Hippocampal formation (tissue), 2 donors: Measurements from ENCODE around the gene RASSF6.
A peak's percentile ranks its signal among the peaks of the same experiment; 100 is the strongest.
"Not testable (repeated sequence)": the region's sequence is repeated elsewhere in the genome, so short reads cannot be mapped to it uniquely, and the experiment has no call there.

Experiments
- DNase-seq, 2 donors: peaks; one replicate each; lab custom pipeline; 2025; lab: John Stamatoyannopoulos, UW

Gene RASSF6

GRCh38 chr4:73620115-73620792, at the start of gene RASSF6:
Gene RASSF6, minus strand, starts transcription at chr4:73620436. Its CDS starts 8,641 bp downstream, at chr4:73611795.
- DNase-seq: no peak

- DNase-seq: no peak
Observed at GRCh38 chr4:73669410-73670183, 49.4 kb upstream of the RASSF6 start.

DNA sequence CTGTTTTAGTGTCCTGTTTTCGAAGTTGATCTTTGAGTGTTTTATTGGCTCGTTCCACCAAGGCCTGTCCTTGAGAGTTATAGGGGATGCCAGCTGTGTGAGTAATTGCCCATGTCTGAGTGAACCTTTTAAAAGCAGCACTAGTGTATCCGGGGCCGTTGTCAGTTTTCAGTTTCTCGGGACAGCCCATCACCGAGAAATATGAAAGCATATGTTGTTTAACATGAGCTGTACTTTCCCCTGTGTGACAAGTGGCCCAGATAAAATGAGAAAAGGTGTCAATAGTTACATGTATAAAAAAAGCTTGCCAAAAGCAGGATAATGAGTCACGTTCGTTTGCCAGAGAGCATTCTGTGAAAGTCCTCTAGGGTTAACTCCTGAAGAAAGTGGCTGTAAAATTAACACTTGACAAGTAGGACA, 48.6 kb upstream of the RASSF6 start:
- no peak for DNase-seq

GRCh38 chr4:73665924-73666323, 45.7 kb upstream of the RASSF6 start:
- not testable (repeated sequence) for DNase-seq

DNA sequence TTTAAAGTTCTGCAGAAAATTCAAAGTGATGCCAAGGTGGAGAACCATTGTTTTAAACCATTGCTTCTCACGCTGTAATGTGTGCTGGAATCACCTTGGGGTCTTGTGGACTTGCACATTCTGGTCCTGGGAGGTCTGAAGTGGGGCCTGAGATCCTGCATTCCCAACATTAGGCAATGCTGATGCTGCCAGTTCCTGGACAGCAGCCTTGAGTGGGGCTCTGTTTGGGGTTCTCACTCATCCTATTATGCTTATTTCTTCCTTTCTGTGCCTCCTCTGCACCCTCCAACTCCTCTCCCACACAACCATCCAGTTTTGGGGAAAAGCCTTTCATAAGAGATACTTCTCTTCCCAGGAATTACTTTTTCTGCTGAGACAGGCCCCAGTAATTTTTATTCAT, 44.2 kb upstream of the RASSF6 start:
- DNase-seq: no peak

GRCh38 chr4:73663576-73663975, 43.3 kb upstream of the RASSF6 start:
- no peak for DNase-seq

DNA sequence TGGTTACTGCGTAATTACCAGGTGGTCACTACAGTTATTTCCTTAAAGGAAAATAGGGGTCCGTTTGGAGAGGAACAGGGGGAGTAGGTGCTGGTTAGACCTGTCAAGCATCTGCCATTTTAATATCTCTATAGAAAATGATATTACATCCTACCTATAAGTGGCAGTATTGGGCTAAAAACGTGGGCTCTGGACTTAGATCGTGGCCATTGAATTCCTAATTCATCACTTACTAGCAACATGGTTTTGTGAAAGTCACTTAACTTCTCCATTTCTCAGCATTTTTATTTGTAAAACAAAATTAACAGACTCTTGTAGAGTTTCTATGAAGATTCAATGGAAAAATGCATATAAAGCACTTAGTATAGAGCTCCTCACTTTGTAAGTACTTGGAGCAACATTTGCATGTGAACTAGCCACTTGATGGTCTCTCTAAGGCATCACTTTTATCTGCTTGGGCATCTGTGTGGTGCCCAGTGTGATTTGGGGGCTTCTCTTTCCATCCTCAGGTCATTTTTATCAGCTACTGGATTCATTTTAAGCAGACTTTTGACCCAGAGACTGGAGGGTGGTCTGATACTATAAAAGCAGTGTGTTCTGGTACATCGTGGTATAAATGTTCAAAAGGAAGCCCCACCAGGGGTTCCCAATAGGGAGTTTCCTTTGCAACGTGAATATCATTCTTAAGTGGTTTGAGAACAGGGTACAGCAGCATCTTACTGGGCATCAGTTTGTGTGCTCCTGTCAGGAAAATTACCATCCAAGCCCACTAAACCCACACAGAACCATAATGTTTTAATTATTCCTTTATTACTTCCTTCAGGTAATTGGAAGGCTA, 42.7 kb upstream of the RASSF6 start:
- DNase-seq: no peak

- DNase-seq: no peak
Observed at GRCh38 chr4:73661646-73662119, 41.4 kb upstream of the RASSF6 start.

GRCh38 chr4:73660808-73661207, 40.6 kb upstream of the RASSF6 start:
- no peak for DNase-seq

GRCh38 chr4:73653695-73654106, 33.5 kb upstream of the RASSF6 start:
- peak in 1 of 2 donors; percentile 48 for DNase-seq

DNA sequence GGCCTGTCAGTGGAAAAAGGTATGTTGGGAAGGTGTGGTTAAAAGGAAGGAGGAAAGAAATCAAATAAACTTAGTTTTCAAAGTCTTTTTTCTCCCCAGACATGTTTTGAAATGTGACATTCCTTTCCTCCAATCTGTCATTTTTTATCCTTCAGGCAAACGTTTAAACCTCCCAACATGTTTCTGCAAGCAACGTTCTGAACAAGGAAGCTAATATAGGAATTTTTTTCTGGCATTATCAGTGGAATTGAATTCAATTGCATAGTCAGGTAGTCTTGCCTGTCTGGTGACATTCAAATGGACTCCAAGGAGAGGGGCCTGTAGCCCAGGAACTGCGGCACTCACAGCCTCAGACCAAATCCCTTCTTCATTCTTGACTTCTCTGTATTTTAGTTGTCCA, 30.0 kb upstream of the RASSF6 start:
- no peak for DNase-seq

GRCh38 chr4:73648478-73648877, 28.2 kb upstream of the RASSF6 start:
- no peak for DNase-seq

- DNase-seq: no peak
Observed at GRCh38 chr4:73646117-73646516, 25.9 kb upstream of the RASSF6 start.

DNA sequence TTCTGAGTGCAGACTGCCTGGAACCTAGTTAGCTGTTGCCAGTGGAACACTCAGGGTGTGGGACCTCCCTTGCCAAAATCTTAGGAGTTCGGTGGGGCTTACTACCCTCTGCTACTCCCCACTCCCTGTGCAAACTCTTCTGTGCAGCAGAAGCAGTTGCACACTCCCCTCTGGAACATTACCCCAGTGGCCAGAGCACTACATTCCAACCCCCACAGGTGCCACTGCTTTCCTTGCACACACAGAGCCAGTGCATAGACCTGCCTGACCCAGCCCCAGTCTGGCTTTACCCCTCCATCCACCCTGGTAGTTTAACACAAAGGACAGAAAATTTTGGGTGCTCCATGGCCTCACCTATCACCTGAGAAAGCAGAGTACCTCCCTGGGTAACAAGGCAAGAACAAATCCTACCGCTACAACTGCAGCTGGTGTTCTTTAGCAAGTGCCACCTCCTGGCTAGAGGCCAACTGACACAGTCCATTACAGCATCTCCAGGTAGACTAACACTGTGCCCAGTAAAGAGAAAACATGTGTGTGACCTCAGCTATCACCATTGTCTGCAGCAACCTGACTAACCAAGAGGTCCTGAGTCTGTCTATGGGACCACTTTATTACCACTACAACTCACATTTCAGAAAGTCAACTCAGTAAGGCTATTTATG, 11.5 kb upstream of the RASSF6 start:
- no peak for DNase-seq

GRCh38 chr4:73628834-73629233, 8.6 kb upstream of the RASSF6 start:
- DNase-seq: not testable (repeated sequence)

- no peak for DNase-seq
Observed at GRCh38 chr4:73621357-73621756, 1.1 kb upstream of the RASSF6 start.

DNA sequence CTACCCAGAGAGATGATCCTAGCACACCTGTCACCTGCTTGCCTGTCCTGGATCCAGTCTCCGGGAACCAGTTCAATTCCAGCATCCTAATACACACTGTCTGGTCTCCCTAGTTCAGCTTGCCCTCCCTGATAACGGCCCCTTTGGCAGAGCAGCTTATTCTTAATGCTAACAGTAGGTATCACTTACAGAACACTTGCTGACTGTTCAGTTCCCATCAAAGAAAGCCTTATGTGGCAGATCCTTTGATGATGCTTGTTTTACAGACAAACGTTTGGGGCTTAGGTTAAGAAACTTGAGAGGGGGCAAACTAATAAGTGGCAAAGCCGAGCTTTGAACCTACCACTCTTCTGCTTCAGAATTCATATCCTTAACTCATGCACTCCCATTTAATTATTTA, 890 bp downstream of the RASSF6 start:
- DNase-seq: no peak

DNA sequence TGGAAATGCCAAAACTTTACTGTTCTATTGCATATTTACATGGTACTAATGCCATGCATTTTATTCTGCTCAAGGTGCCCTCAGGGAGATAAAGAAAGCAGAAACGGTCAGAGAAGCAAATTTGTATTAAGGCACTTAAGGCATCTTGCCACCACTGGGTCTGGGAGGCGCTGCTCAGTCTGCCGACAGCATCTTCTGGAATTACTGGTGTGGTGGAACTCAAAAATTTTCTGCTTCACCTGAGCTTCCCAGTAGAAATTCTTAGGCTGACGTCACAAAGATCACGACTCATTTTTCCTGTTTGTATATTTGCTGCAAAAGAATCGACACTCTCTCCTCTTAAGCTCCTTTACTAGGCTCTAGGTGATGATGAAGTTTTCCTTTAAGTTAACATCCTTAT, 3.0 kb downstream of the RASSF6 start:
- DNase-seq: no peak

DNA sequence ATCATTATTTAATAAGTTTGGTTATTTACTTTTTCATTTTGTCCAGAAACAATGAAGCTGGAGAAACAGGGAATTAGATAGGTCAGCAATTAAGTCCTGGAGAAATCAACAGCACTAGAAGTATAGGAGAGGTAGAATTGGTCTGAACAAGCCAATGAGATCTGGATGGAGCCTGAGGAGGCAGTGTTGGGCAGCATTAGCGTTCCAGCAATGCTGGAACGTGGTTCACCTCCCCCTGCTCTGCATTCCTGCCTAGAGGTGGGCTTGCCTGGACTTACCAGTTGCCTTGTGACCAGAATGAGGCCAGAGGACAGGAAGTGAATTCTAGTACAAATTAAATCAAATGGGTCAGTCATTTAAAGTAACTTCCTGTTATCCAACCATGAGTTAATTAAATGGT, 4.6 kb downstream of the RASSF6 start:
- no peak for DNase-seq

- no peak for DNase-seq
Observed at GRCh38 chr4:73614311-73614867, 5.8 kb downstream of the RASSF6 start.

GRCh38 chr4:73613130-73613529, 7.1 kb downstream of the RASSF6 start:
- DNase-seq: no peak

DNA sequence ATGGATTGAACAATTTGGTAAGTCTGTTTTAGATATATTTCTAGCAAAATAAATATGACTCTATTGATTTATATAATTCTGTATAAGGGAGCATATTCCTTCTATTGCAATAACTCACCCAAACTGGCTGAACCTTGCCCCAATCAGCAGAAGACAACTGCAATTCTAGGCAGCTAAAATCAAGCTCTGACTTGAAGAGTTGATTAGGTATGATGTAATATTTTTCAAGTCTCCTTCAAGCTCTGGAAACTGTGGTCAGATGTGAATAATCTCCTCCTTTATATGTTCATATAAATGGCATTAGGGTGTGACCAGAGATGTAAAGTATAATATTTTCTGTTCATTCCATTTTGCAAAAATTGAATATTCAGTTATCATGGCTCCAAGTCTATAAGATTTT, 8.2 kb downstream of the RASSF6 start:
- DNase-seq: no peak
